Activated CD4-positive, alpha-beta T cell treated with anti-CD3 and anti-CD28 coated beads, Interleukin-2, Interleukin-4, amounts not matched to agents 100 ng/mL and 50 ng/mL, durations not matched to agents 16 hours and 8 hours (primary cell): Measurements from ENCODE around the gene ESRP2.

ENCODE experiments used
- DNase-seq: peaks from one replicate; pipeline ENCODE4 v3.0.0-alpha.2; 2020; ENCODE audit warnings: low spot score

The ESRP2 gene

GRCh38 chr16:68235887-68236136, at the start of gene ESRP2:
ESRP2 (minus strand) TSS chr16:68236127; CDS start chr16:68236045, 82 bp downstream.
- no peak for DNase-seq

GRCh38 chr16:68285683-68286082, 49.8 kb upstream of the ESRP2 start:
- DNase-seq: no peak

DNA sequence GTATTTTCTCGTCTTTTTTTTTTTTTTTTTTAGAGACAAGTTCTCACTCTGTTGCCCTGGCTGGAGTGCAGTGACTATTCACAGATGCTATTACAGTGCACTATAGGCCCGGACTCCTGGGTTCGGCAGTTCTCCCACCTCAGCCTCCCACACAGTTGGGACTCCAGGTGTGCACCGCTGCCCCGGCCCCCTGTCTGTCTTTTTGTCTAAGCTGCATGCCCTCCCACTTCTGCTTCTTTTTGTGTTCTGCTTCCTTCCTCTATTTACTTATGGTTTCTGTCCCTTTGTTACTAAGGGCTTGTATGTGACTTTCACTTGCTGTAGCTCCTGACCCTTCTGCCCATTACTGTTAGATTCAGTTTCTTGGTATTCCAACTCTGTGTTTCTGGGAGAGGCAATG, 48.9 kb upstream of the ESRP2 start:
- no peak for DNase-seq

DNA sequence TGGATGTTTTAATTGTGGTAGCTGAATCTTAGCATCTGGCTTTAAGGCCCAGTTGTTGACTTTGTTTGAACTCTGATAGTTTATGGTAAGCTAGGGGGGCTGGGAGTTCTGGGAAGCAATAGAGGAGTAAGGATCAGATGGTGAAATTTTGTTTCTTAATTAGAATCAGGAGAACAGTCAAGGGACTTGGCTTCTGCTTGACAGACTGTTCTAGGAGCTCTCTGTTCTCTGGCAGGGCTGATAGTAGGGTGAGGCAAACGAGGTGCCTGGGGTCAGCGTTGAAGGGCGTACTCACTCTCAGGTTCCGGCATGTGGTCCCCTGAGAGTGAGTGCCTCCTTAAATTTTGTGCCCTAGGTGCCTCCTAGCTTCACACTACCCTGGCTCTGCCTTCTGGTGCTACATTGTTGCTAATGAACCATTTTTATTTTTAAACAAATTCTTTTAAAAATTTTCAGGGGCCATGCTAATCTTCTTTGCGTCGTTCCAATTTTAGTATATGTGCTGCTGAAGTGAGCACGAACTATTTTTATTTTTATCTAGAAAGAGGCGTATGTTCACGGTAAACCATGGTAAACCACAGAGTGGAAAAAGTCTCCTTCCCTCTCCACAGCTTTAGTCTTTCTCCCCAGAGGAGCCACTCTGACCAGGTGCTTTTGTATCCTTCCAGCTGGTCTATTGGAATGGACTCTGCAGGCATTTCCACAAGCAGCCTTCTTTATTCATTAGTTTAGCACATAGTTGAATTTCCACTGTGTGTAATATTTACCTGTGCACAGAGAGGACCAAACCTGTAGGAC, 48.1 kb upstream of the ESRP2 start:
- DNase-seq: no peak

DNA sequence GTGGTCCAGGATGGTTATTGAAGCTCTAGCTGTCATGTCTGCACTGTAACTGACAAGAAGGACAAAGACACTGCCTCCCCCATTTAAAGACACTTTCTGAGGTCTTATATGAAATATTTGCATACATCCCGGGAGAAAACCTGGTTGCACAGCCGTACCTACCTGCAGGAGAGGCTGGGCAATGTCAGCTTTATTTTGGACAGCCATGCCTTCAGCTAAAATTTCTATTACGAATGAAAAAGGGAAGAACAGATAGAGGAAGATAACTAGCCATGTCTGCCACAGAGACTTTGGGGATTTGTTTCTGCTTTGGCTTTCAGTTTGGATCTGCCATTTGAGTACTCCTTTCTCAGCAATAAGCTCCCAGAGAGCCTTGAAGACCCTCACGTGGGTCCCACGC, 47.4 kb upstream of the ESRP2 start:
- no peak for DNase-seq

DNA sequence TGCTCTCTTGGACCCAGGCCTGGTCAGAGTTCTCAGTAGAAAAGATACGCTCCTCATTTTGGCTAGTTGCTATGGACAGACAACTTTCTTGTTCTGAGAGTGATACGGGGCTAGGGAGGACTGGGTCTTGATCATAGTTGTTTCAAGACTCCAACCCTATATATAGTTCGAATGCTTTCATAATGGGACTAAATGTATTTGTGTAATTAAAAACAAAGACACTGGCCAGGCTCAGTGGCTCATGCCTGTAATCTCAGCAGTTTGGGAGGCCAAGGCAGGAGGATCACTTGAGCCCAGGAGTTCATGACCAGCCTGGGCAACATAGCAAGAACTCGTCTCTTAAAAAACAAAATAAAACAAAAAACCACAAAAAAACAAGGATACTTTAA, 46.1 kb upstream of the ESRP2 start:
- no peak for DNase-seq

- no peak for DNase-seq
Observed at GRCh38 chr16:68281368-68282063, 45.6 kb upstream of the ESRP2 start.

- no peak for DNase-seq
Observed at GRCh38 chr16:68279726-68280558, 44.0 kb upstream of the ESRP2 start.

DNA sequence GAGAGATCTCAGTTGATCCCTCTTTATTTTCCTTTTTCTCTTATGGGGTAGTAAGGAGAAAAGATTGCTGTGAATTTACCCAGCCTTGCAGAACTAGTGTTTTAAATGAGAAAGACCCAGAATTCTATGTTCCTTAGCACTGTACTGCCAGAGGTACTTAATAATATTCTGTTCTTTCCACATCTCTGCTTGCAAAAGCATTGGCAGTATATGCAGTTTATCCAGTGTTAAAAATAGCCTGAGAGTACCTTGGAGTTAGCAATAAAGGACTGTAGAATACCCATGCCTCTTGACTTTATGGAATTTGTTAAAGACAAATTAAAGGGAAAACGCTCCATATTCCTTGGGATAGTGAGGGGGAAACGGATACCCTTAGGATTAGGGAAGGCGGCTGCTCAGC, 40.3 kb upstream of the ESRP2 start:
- no peak for DNase-seq

- DNase-seq: peak; percentile 67
Observed at GRCh38 chr16:68275611-68276191, 39.8 kb upstream of the ESRP2 start.

DNA sequence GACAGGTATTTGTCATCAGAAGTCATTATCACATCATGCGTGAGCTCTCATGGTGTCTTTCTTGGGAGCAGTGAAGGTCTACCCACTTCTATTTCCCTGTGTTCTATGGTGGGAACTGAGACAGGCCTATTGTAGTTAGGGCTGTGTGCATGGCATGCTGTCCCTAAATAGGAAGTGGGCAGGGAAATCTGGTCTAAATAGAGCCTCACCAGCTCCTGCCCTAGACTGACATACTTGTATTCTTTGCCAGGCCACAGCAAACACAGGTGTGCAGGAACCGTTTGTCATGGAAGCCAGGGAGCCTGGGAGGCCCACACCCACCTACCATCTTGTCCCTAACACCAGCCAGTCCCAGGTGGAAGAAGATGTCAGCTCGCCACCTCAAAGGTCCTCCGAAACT, 38.5 kb upstream of the ESRP2 start:
- DNase-seq: no peak

DNA sequence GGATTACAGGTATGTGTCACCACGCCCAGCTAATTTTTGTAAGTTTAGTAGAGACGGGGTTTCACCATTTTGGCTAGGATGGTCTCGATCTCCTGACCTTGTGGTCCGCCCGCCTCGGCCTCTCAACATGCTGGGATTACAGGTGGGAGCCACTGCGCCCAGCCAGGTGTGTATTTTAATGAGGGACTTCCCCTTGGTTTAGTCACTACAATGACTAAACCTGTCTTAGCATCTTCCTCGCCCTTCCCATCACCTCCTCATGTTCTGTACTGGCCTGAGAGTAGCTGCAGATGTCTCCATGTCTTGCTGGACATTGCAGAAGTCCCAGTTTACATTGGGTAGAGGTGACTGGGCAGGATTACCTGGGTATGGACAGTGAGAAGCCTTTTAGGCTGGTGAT, 38.0 kb upstream of the ESRP2 start:
- DNase-seq: no peak

- no peak for DNase-seq
Observed at GRCh38 chr16:68273459-68273858, 37.5 kb upstream of the ESRP2 start.

GRCh38 chr16:68272507-68273209, 36.7 kb upstream of the ESRP2 start:
- DNase-seq: no peak

DNA sequence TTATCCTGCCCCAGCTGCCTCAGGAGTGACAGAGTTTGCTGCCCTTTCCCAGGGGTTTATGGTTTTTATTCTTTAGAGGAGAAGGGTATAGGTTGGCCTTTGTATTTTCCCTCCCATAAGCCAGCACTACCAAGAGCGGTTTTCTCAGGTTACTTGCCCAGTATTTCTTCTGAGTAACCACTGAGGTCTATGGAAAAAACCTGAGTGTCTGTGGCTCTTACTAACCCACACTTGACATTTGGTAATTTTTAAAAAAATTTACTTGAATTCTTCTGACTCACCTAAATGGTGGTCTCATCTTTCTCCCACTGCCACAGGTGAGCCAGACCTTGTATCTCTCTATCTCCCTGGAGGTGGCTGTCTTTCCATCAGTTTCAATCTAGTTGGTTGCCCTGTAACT, 34.4 kb upstream of the ESRP2 start:
- DNase-seq: no peak

DNA sequence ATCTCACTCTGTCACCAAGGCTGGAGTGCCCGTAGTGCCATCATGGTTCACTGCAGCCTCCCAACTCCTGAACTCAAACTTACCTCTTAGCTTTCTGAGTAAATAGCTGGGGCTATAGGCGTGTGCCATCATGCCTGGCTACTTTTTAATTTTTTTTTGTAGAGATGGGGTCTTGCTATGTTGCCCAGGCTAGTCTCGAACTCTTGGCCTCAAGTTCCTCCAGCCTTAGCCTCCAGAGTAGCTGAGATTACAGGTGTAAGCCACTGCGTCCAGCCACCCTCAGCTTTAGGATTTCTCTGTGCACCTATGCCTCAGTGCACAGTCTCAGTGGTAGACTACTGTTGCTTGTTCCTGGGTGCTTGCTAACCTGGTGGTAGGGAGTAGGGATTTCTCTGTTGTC, 33.9 kb upstream of the ESRP2 start:
- DNase-seq: no peak

DNA sequence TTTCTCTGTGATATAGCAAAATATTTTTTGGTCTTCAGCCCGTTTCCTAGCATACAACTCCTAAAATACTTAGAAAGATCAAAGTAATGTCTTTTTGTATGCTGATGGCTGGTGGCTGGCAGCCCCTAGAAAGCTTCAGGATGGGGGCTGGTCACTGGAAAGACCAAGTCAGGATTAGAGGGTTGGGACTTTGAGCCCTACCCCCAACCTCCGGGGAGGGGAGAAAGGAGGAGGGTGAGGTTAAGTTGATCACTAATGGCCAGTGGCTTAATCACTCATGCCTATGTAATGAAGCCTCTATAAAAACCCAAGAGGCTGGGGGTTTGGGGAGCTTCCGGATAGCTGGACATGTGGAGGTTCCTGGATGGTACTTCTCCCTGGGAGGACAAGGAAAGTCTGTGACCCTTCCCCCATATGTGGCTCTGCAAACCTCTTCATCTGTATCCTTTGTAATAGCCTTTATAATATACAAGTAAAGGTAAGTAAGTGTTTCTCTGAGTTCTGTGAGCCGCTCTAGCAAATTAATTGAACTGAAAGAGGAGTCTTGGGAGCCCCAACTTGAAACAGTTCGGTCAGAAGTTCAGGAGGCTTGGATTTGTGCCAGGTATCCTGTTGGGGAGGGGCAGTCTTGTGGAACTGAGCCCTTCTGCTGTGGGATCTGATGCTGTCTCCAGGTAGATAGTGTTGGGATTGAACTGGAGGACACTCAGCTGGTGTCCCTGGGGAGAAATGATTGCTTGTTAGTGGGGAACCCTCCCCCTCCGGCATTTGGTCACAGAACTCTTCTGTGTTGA, 31.9 kb upstream of the ESRP2 start:
- DNase-seq: no peak

DNA sequence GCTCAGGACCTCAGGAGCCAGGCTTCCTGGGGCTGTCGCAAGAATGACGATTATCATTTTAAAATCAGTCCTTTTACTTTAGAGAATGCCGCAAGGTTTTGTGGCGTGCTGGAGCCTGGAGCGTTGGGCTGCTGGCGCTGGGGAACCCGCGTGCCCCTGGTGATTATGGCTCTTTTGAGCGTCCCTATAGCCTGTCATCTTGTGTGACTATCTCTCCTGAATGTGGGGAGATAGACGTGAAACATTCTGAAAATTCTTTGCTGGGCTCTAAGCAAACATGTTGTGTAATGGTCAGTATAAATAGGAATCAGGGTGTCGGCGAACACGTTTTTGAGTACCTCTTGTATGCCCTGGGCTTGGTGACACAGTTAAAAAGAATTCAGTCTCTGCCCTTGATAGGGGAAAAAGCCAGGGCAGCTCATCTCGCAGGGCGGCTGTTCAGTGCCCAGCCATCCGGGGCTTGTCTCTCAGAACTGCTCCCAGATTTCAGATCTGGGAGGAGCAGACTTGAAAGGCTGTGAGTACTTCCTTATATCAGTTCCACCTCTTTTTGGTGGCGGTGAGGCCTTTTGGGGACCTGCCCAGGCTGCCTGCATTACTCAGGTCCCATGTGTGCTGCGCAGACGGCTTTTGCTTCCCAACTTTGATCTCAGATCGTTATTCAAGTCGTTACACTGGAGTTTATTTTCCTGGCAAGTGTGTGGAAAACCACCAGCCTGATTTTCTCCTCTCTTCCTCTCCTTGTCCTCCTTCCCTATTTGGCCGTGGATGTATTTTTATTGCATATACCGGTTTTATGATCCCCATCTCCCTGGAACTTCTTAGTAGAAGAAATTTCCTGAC, 29.4 kb upstream of the ESRP2 start:
- peak; percentile 50 for DNase-seq

- DNase-seq: peak; percentile 87
Observed at GRCh38 chr16:68264128-68265077, 28.5 kb upstream of the ESRP2 start, which contains the start of gene SLC7A6. SLC7A6 (plus strand) TSS chr16:68264526; CDS start chr16:68274727, 10,201 bp downstream.
